Gastrocnemius medialis (tissue), 4 donors: ENCODE results near the gene LDAH.

Experiments
- CTCF ChIP-seq, 5 experiments: fragments of 450-650 bp in 3 of 5; fragments of 200-600 bp in 2 of 5; sonication (generic) in 2 of 5; IDR thresholded peaks in 4 of 5; conservative IDR thresholded peaks in 1 of 5; 1 replicate in 4 of 5; 2 replicates in 1 of 5; pipeline ENCODE4 v1.5.1; 2016 to 2019; ENCODE audit warnings: antibody characterized with exemption in 5 of 5, mild to moderate bottlenecking in 3 of 5, moderate library complexity in 3 of 5
- POLR2A ChIP-seq, 2 donors: fragments of 450-650 bp; IDR thresholded peaks; one replicate each; pipeline ENCODE4 v1.6.1; 2017; ENCODE audit warnings: antibody characterized with exemption in 2 of 2, mild to moderate bottlenecking in 2 of 2, moderate library complexity in 2 of 2

GRCh38 chr2:20635675-20636584 lies 187.0 kb downstream of the LDAH start:
- TF ChIP-seq CTCF (IDR thresholded peaks at IDR 0.05 in 4 of 5, conservative IDR thresholded peaks at IDR 0.05 in 1 of 5) (peak; percentile 96 to 97 (median 96)), POLR2A (IDR thresholded peaks at IDR 0.05) (no peak)
